RWPE1 (cell line): ENCODE results near the gene SLC32A1.

ENCODE experiments used
- CTCF ChIA-PET: fragments of 350-600 bp; sonication (Branson Sonifier 250); formaldehyde crosslinking; extraction: SDS; loops from one replicate; lab custom pipeline; 2021; lab: Yijun Ruan, JAX
- POLR2A ChIA-PET: fragments of 400-600 bp; formaldehyde crosslinking; extraction: SDS; loops from one replicate; lab custom pipeline; 2020; ENCODE audit warnings: antibody characterized with exemption; ENCODE audit not compliant: low non-redundant PET; lab: Yijun Ruan, JAX
- DNase-seq: peaks from one replicate; pipeline ENCODE4 v3.0.0; 2012; ENCODE audit warnings: low spot score
- H3K27ac ChIP-seq: fragments of 450-650 bp; 2 replicates; pipeline ENCODE4 v1.5.1; 2017
- TF ChIP-seq, protein P1 (sequence below): fragments of 450-650 bp; conservative IDR thresholded peaks from 2 replicates; pipeline ENCODE4 v1.5.1; 2017; ENCODE audit warnings: low read depth, mild to moderate bottlenecking

The SLC32A1 gene

DNA sequence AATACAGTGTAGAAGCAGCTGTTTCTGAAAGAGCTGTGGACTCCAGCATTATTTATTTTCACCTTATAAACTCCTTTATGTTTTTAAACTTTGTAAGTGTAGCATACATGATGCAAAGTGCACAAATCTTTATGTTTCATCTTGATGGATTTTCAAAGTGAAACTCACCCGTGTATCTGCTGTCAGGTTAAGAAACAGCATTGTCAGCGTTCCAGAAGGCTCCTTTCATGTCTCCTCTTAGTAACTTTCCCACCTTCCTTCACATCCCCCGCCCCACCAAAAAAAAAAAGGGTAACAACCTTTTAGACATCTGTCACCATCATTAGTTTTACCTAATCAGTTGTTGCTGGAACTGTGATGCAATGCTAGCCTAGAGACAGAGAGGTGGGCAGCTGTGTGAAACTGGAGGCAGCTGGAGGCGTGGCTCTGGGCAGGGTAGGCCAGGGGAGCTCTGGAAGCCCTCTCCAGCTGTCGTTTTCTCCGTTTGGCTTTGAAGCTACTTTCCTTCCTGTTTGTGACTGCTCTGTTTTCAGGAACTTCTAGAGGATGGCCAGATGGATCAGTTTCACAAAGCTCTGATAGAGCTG is 31.1 kb downstream of the SLC32A1 start:
- TF ChIP-seq, protein P1, sequence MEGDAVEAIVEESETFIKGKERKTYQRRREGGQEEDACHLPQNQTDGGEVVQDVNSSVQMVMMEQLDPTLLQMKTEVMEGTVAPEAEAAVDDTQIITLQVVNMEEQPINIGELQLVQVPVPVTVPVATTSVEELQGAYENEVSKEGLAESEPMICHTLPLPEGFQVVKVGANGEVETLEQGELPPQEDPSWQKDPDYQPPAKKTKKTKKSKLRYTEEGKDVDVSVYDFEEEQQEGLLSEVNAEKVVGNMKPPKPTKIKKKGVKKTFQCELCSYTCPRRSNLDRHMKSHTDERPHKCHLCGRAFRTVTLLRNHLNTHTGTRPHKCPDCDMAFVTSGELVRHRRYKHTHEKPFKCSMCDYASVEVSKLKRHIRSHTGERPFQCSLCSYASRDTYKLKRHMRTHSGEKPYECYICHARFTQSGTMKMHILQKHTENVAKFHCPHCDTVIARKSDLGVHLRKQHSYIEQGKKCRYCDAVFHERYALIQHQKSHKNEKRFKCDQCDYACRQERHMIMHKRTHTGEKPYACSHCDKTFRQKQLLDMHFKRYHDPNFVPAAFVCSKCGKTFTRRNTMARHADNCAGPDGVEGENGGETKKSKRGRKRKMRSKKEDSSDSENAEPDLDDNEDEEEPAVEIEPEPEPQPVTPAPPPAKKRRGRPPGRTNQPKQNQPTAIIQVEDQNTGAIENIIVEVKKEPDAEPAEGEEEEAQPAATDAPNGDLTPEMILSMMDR = no peak
- DNase-seq = no peak
- H3K27ac ChIP-seq = no peak overlapping the region
- ChIA-PET CTCF (interaction anchor here (0.6 to 0.7 kb wide), 4 partner anchors 24 to 105 kb away, joined by 3 to 6 read pairs (median 3); no protein-coding TSS in a partner anchor), POLR2A (no interaction called here)

DNA sequence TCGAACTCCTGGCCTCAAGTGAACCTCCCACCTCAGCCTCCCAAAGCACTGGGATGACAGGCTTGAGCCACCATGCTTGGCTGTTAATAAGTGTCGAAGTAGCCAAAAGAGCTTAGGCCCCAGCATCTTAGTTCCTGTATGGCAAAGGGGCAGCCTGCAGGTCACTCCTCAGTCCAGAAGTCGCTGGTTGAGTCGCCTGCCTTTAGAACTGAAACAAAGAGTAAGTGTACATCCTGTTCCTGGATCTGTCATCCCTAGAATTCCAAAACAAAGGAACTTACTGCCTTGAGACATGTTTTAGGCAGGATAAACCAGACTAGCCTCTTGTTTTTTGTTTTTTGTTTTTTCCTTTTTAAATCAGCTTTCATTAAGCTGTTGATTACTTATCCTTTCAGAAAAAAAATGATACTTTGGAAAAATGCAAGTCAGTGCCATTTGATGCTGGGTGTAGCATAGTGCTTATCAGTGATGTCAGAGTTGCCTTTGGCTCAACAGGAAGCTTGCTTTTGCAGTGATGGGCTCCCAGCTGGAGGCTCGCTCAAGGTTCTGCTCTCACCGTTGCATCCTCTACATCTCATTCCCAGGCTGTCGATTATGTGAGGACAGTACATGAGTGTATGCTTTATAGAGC is 33.0 kb downstream of the SLC32A1 start:
- CTCF ChIA-PET = interaction anchor here (0.5 to 1.7 kb wide), 4 partner anchors 19 to 135 kb away, joined by 3 to 5 read pairs (median 4); no protein-coding TSS in a partner anchor
- H3K27ac ChIP-seq = no peak overlapping the region
- TF ChIP-seq, protein P1 = no peak
- POLR2A ChIA-PET = no interaction called here
- DNase-seq = no peak

DNA sequence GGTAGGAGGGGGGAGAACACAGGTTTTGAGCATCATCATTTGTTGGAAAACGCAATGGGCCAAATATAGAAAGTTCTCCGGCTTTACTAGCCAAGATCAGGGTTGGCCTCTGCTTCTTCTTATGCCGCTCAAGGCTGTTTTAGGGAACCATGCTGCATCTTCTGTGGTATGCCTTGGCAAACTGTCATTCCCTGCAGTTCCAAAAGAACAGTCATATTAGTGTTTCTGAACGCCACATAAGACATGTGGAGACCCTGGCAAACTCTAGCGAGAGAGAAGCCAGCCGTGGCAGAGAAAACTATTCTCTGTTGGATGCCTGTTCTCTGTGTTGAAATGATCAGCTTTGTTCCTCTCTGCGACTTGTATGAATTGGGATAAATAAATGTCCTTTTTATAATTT is 34.8 kb downstream of the SLC32A1 start:
- ChIA-PET CTCF (interaction anchor here (0.6 to 1.1 kb wide), 3 partner anchors 45 to 126 kb away, joined by 3 to 4 read pairs (median 4); no protein-coding TSS in a partner anchor), POLR2A (no interaction called here)
- no peak overlapping the region for H3K27ac ChIP-seq
- DNase-seq = no peak
- TF ChIP-seq, protein P1 = no peak

DNA sequence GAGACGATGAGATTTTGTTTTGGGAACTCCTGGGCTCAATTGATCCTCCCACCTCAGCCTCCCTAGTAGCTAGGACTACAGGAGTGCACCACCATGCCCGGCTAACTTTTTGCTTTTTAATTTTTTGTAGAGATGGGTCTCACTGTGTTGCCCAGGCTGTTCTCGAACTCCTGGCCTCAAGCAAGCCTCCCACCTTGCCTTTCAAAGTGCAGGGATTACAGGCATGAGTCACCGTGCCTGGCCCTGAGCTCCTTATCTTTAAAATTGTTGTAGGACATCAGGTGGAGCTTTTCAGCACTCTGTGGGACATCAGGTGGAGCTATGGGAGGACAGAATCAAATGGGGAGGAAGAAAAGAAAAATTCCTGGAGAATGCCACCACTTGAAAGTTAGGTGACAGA is 36.7 kb downstream of the SLC32A1 start:
- TF ChIP-seq, protein P1 = no peak
- ChIA-PET POLR2A (no interaction called here), CTCF (interaction anchor here (0.6 to 1.2 kb wide), 5 partner anchors 10 to 1046 kb away, joined by 3 to 8 read pairs (median 4); no protein-coding TSS in a partner anchor)
- no peak for DNase-seq
- no peak overlapping the region for H3K27ac ChIP-seq

DNA sequence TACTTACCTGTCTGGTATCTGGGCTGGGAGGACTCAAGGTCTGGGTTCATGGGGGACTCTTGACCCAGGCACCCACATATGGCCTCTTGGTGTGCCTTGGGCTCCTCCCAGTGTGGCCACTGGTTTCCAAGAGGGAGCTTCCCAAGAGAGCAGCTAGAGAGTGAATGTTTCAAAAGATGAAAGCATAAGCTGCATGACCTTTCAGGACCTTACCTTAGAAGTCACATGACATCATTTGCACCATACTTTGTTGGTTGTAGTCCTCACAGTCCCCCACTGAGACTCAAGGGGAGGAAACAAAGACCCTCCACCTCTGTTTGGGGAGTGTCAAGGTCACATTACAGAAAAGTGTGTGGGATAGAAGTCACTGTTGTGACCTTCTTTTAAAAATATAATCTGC is 37.9 kb downstream of the SLC32A1 start:
- no peak overlapping the region for H3K27ac ChIP-seq
- TF ChIP-seq, protein P1 = no peak
- CTCF ChIA-PET = no interaction called here
- DNase-seq = no peak
- POLR2A ChIA-PET = no interaction called here

DNA sequence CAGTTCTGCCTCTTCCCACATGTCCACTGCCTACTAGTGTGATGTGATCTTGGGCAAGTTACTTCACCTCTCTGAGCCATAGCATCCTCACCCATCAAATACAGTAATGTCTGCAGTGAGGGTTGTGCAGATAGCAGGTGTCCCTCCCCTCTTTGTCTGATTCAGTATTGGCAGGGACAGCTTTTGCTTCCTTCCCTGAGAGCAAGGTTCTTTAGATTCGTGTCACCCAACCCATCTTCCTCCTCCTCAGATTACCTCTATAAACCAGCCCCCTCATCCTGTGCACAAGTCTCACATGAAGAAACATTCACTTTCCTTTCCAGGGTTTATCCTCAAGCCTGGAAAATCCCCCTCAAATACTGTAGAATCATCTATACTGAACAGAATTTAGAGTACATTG is 39.3 kb downstream of the SLC32A1 start:
- TF ChIP-seq, protein P1 = no peak
- DNase-seq = no peak
- ChIA-PET CTCF (no interaction called here), POLR2A (no interaction called here)
- H3K27ac ChIP-seq = no peak overlapping the region
